HG02885 (cell line): ENCODE data around the gene FRMD4A.
"Not testable (repeated sequence)": the region's sequence is repeated elsewhere in the genome, so short reads cannot be mapped to it uniquely, and the experiment has no call there.

Experiments used
- ATAC-seq: cut with Tn5 transposase; IDR thresholded peaks from one replicate; pipeline ENCODE4 v1.9.1; 2021; ENCODE audit warnings: mild to moderate bottlenecking; ENCODE audit not compliant: unreplicated experiment, poor library complexity

The FRMD4A gene

GRCh38 chr10:14066106-14066505 lies 264.6 kb downstream of the FRMD4A start:
- ATAC-seq, result no peak

DNA sequence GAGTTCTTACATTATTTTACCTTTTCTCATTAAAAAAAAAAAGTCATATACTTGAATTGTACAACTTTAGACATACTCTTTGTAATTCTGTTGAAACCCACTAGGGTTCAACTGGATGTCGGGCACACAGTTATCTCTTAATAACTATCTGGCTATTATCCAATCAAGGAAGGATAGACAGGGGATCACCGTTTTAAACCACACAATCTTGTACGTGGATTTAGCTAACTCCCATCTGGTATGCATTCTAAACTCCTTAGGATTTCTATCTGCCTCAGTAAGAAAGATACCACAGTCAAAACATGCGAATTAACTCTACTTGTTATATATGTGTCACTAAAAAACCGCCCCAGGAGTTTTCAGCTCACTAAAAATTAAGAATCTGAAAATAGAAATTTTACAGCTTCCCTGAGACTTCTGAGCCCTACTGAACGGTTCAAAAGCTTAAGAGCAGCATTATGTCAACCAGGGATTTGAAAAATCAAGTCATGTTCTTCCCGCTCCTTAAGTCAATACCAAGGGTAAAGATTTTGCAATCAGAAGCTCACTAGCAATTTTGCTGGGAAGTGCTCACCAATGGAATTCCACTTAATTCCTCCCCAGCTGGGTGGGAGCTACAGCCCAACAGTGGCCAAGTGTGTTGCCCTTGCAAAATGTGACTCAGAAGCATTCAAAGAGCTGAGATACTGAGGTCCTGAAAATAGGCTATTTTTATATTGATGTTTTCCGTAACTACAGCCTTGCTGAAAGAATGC lies 267.0 kb downstream of the FRMD4A start:
- ATAC-seq, result no peak

- no peak for ATAC-seq
Observed at GRCh38 chr10:14062528-14063260, 268.0 kb downstream of the FRMD4A start.

- no peak for ATAC-seq
Observed at GRCh38 chr10:14060320-14061070, 270.2 kb downstream of the FRMD4A start.

DNA sequence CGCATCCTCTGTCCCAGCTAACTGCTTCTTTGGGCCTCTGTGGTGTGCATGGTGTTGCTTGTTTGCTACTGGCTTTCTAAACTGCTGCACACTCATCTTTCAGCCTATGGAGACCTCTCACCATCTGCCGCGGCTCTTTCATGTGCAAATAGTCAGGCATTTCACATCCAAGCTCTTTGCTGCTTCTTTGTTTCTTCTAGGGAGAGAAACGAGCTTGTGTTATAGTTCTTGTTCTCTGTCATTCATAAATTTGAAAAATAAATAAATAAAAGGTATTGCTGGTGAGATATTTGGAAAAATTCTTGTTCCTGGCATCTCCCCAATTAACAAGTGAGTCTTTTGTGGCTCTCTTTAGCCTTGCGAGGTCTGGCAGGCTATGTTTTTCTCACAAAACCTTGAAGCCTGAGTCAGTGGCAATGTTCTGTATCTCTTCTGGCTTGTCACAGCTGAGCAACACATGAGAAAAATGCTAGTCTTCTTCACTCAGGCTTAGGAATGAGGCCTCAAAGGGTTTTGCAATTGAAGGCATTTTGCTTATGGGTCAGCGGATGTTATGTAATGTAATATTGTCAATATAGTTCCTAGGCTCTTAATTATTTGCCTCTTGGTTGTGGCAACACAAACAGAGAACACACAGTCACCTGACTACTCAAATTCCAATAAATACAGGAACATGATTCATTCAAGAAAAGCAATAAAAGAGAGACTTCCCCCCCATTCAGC lies 274.0 kb downstream of the FRMD4A start:
- no peak for ATAC-seq

GRCh38 chr10:14052931-14053330 lies 277.8 kb downstream of the FRMD4A start:
- ATAC-seq, result no peak

- no peak for ATAC-seq
Observed at GRCh38 chr10:14050598-14050997, 280.1 kb downstream of the FRMD4A start.

GRCh38 chr10:14048930-14049613 lies 281.7 kb downstream of the FRMD4A start:
- no peak for ATAC-seq

DNA sequence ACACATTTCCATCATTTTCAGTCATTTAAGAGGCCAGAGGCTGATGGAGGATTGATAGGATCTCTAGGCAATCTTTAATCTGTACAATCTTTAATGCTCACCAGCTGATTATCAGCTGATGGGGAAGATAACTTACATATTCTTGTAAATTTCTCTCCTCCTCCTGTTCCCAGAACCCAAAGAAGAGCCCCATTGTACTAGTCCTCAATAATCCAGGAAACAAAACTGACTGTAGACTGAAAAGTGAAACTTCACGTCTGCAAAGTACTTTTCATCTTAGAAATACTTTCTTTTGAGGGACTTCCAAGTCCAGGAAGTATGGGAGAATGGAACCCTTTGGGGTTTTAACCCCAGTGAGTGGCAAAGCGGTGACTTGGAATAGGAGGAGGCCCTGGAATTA lies 283.3 kb downstream of the FRMD4A start:
- ATAC-seq, result no peak

GRCh38 chr10:14042051-14042450 lies 288.7 kb downstream of the FRMD4A start:
- not testable (repeated sequence) for ATAC-seq

DNA sequence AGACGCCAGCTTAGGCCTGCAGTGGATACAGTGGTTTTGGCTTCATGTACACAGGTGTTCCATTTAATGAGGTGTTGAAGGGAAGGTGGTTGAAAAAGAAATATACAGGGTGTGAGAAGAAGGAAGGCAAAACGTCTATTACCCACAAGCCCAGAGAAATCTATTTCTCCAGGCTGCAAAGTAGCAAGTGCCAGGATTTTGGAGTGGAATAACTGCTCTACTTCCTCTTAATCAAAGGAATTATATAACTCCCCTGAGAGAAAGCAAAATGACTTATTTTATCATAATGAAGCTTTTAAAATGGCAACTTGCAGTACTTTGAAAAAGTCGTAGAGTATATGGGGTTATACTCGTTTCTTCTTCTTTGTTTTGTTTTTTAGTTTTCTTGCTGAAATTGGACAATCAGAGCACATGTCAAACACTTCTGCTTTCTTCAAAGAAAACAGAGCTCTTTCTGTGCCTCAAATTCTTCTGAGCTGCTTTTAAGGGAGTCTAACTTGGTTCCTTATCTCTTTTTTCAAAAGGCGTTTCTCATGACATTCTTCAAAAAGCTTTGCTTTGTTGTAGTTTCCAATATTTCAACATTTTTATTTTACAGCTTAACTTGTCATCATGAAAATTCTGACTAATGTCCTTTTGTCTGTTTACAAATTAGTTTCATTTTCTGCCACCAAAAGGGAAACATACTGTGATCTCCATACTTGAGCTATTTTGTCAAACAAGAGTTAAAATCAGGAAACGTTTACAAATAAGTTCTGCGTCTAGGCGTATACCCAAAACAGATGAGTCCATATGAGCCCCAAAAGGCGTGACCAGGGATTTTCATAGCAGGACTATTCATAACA lies 289.7 kb downstream of the FRMD4A start:
- no peak for ATAC-seq

DNA sequence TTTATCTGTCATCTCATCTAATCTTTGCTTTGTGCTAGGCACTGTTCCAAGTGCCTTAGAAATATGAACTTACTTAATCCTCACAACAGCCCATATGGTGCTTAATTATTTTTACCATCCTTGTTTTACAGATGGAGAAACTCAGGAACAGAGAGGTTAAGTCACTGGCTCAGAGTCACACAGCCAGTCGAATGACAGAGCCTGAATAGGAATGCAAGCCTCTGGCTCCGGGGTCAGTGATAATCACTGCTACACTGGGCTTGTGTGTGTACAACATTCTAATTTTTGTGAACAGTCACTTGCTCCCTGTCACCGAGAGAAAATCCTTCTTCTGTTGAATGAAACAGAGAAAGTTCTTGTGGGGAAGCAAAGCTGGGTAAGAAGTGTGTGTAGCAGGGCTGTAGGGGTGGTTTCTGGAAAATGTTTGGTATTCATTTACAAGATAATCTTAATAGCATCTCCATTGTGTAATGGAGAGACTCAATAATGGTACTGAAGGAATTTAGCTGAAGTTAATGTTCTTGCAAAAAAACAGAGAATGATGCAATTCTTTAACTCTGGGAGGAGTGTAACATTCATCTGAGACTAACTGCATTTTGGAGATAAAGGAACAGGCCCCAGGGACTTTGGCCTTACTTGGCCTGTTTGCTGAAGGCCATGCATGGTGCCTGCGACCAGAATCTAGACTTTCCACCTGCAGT lies 290.6 kb downstream of the FRMD4A start:
- no peak for ATAC-seq

DNA sequence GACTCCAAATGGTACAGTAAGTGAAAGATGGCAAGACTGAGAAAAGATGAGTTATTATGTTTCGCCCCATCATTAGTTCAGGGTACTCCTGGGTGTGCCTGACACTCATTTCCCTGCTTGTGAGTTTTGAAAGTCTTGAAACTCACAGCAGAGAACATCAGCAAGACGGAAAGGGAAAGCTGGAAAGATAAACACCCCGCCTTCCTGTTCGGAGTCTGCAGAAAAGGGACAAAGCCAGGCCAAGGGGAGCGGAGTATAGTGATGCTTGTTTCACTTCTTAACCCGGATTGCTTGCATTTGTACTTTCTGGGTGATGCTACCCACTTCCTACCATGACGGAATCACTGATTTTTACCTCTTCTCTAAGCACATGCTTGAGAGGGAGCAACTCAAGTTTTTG lies 294.5 kb downstream of the FRMD4A start:
- ATAC-seq, result no peak

DNA sequence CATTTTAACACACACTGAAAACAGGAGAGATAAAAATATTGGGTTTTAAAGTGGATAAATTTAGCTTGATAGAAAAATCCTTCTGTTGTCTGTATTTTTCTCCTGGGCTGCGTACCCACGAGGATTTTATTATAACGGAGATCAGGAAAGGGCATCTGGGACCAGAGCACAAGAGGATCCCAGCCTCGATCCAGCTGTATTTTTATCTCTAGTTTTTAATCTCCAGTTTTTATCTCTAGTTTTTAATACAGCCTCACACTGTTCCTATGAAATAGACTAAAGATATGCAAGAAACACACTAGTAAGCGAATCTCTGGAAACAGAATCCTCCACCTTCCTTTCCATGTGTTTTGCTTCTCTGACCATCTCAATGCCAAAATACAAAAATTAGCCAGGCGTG lies 295.2 kb downstream of the FRMD4A start:
- ATAC-seq, result no peak

GRCh38 chr10:14032406-14032998 lies 298.2 kb downstream of the FRMD4A start:
- no peak for ATAC-seq

DNA sequence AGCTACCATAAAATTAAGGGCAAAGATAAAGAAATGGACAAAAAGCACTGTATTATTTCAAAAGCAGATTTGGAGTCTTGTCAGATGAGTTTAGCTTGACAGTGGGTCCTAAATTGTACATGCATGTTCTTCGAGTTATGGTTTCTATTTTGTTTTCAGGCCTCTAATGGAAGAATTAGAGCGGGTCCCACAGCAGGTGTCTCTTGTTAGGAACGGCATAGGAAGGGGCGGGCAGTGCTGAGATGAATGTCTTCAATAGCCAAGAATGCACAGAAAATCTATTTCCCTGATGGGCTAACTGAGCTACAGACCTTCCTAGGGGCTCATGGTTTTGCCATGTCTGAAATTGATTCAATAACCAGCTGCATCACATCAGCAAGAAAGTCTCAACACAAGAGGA lies 304.4 kb downstream of the FRMD4A start:
- ATAC-seq, result no peak

DNA sequence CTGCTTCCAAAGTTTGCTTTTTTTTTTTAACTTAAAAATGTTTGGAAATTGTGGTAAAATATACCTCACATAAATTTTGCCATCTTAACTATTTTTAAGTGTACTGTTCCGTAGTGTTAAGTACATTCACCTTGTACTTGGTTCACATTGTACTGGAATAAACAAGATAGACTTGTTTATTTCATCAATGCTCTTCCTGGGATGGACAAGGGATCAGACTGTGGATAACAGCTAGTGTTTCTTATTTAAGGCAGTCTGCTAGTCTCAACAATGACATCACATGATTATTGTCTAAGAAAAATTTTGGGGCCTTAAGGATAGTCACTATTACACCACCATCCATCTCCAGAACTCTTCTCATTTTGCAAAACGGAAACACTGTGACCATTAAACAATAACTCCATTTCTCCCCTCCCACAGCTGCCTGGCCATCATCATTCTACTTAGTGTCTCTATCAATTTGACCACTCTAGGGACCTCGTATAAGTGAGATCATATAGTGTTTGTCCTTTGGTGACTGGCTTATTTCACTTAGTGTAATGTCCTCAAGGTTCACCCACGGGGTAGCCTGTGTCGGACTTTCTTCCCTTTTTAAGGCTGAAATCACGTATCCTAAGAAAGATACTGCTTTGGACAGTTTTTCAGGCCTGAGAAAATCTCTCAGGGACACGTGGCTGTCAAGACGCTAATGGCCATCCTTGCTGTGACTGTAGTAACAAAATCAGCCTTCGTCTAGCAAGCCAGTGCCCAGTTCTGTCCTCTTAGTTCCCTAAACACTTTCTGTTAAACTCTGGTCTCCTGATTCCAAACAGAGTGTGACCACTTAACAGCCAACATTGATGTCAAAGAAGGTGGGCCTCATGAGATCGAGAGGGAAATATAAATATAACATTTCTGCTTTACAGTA lies 305.2 kb downstream of the FRMD4A start:
- ATAC-seq, result no peak
